Activated T-helper 1 cell treated with anti-CD3 and anti-CD28 coated beads, Interleukin-12 subunit alpha, Interleukin-12 subunit beta, Interleukin-2, Interleukin-4 antibody, amounts not matched to agents 30 ng/mL and 10 ng/mL and 1 ng/mL, durations not matched to agents 14 hours and 24 hours and 36 hours (primary cell): ENCODE results near the gene RNPS1. TPM values are rescaled to one million over a fixed set of nuclear protein-coding genes. Genes with fewer than 3 reads are reported as not detected.

Experiments
- DNase-seq: peaks from one replicate; pipeline ENCODE4 v3.0.0; 2021; ENCODE audit warnings: low spot score
- H3K27ac Mint-ChIP-seq: one replicate; pipeline ENCODE4 v1.8.0; 2021; ENCODE audit warnings: mild to moderate bottlenecking, mixed read lengths
- H3K27me3 Mint-ChIP-seq: one replicate; pipeline ENCODE4 v1.8.0; 2022; ENCODE audit warnings: mild to moderate bottlenecking, moderate library complexity, mixed read lengths; ENCODE audit not compliant: insufficient read depth
- H3K36me3 Mint-ChIP-seq: one replicate; pipeline ENCODE4 v1.8.0; 2021; ENCODE audit warnings: low read depth, mixed read lengths
- H3K4me1 Mint-ChIP-seq: one replicate; pipeline ENCODE4 v1.8.0; 2021; ENCODE audit warnings: low read depth, mixed read lengths
- H3K4me3 Mint-ChIP-seq: one replicate; pipeline ENCODE4 v1.8.0; 2021; ENCODE audit warnings: mild to moderate bottlenecking, moderate library complexity, mixed read lengths
- H3K9me3 Mint-ChIP-seq: one replicate; pipeline ENCODE4 v1.8.0; 2021; ENCODE audit warnings: mixed read lengths
- intact Hi-C: fragments of 100-400 bp; cut with micrococcal nuclease; formaldehyde crosslinking; loops from one replicate; pipeline ENCODE4 v1.15.1; 2024
- total RNA-seq: library from RNA; stranded (reverse); gene quantifications from 2 replicates; pipeline ENCODE4 v1.2.3, GENCODE V29; 2022

RNPS1 gene
- total RNA-seq, 1 donor from 2014 or later: 398 TPM

GRCh38 chr16:2288726-2289125 is 20.8 kb upstream of the RNPS1 start:
- DNase-seq: no peak
- no peaks in the 10 kb centered on the region for H3K4me1 Mint-ChIP-seq
- intact Hi-C loops: no loop called here
- H3K27ac Mint-ChIP-seq: no peak overlapping the region
- no peaks in the 10 kb centered on the region for H3K27me3 Mint-ChIP-seq
- no peak overlapping the region for H3K4me3 Mint-ChIP-seq
- no peaks in the 10 kb centered on the region for H3K36me3 Mint-ChIP-seq
- no peaks in the 10 kb centered on the region for H3K9me3 Mint-ChIP-seq

- H3K9me3 Mint-ChIP-seq: no peaks in the 10 kb centered on the region
- no peak overlapping the region for H3K4me3 Mint-ChIP-seq
- peaks cover 2% of the 10 kb centered on the region for H3K36me3 Mint-ChIP-seq
- DNase-seq: no peak
- H3K4me1 Mint-ChIP-seq: no peaks in the 10 kb centered on the region
- intact Hi-C loops: no loop called here
- H3K27me3 Mint-ChIP-seq: no peaks in the 10 kb centered on the region
- no peak overlapping the region for H3K27ac Mint-ChIP-seq
Measured at GRCh38 chr16:2287916-2288547, 20.1 kb upstream of the RNPS1 start.

GRCh38 chr16:2286550-2286949 is 18.6 kb upstream of the RNPS1 start:
- Mint-ChIP-seq H3K27ac (no peak overlapping the region), H3K27me3 (no peaks in the 10 kb centered on the region), H3K4me1 (no peaks in the 10 kb centered on the region), H3K36me3 (peaks cover 2% of the 10 kb centered on the region), H3K9me3 (no peaks in the 10 kb centered on the region), H3K4me3 (no peak overlapping the region)
- no peak for DNase-seq
- intact Hi-C loops: no loop called here

- no peaks in the 10 kb centered on the region for H3K27me3 Mint-ChIP-seq
- no peak for DNase-seq
- no peak overlapping the region for H3K27ac Mint-ChIP-seq
- H3K9me3 Mint-ChIP-seq: no peaks in the 10 kb centered on the region
- H3K4me3 Mint-ChIP-seq: no peak overlapping the region
- H3K4me1 Mint-ChIP-seq: no peaks in the 10 kb centered on the region
- peaks cover 2% of the 10 kb centered on the region for H3K36me3 Mint-ChIP-seq
- intact Hi-C loops: no loop called here
Measured at GRCh38 chr16:2285731-2286191, 17.8 kb upstream of the RNPS1 start.

- Mint-ChIP-seq H3K4me3 (no peak overlapping the region), H3K9me3 (no peaks in the 10 kb centered on the region), H3K4me1 (no peaks in the 10 kb centered on the region), H3K27me3 (no peaks in the 10 kb centered on the region), H3K36me3 (peaks cover 2% of the 10 kb centered on the region), H3K27ac (no peak overlapping the region)
- no peak for DNase-seq
- intact Hi-C loops: no loop called here
Measured at GRCh38 chr16:2284797-2285576, 17.1 kb upstream of the RNPS1 start.

GRCh38 chr16:2284001-2284770 is 16.3 kb upstream of the RNPS1 start:
- Mint-ChIP-seq H3K4me1 (no peaks in the 10 kb centered on the region), H3K27me3 (no peaks in the 10 kb centered on the region), H3K27ac (no peak overlapping the region), H3K4me3 (no peak overlapping the region), H3K36me3 (peaks cover 2% of the 10 kb centered on the region), H3K9me3 (no peaks in the 10 kb centered on the region)
- DNase-seq: no peak
- intact Hi-C loops: no loop called here

- H3K4me1 Mint-ChIP-seq: no peaks in the 10 kb centered on the region
- H3K9me3 Mint-ChIP-seq: no peaks in the 10 kb centered on the region
- no peak overlapping the region for H3K4me3 Mint-ChIP-seq
- H3K27ac Mint-ChIP-seq: no peak overlapping the region
- H3K36me3 Mint-ChIP-seq: peaks cover 2% of the 10 kb centered on the region
- DNase-seq: no peak
- no peaks in the 10 kb centered on the region for H3K27me3 Mint-ChIP-seq
- intact Hi-C loops: no loop called here
Measured at GRCh38 chr16:2282866-2283555, 15.1 kb upstream of the RNPS1 start.

- Mint-ChIP-seq H3K36me3 (peaks cover 2% of the 10 kb centered on the region), H3K9me3 (no peaks in the 10 kb centered on the region), H3K4me3 (no peak overlapping the region), H3K27ac (no peak overlapping the region), H3K27me3 (no peaks in the 10 kb centered on the region), H3K4me1 (no peaks in the 10 kb centered on the region)
- intact Hi-C loops: no loop called here
- DNase-seq: no peak
Measured at GRCh38 chr16:2282262-2282661, 14.3 kb upstream of the RNPS1 start.

- Mint-ChIP-seq H3K36me3 (peaks cover 2% of the 10 kb centered on the region), H3K27ac (no peak overlapping the region), H3K4me1 (no peaks in the 10 kb centered on the region), H3K4me3 (no peak overlapping the region), H3K27me3 (no peaks in the 10 kb centered on the region), H3K9me3 (no peaks in the 10 kb centered on the region)
- intact Hi-C loops: no loop called here
- DNase-seq: no peak
Measured at GRCh38 chr16:2280981-2281542, 13.1 kb upstream of the RNPS1 start.

GRCh38 chr16:2280461-2280860 is 12.5 kb upstream of the RNPS1 start:
- Mint-ChIP-seq H3K27me3 (no peaks in the 10 kb centered on the region), H3K4me3 (no peak overlapping the region), H3K4me1 (no peaks in the 10 kb centered on the region), H3K27ac (no peak overlapping the region), H3K36me3 (peaks cover 2% of the 10 kb centered on the region), H3K9me3 (no peaks in the 10 kb centered on the region)
- intact Hi-C loops: no loop called here
- DNase-seq: no peak

- Mint-ChIP-seq H3K9me3 (no peaks in the 10 kb centered on the region), H3K4me3 (no peak overlapping the region), H3K36me3 (peaks cover 2% of the 10 kb centered on the region), H3K27me3 (no peaks in the 10 kb centered on the region), H3K4me1 (no peaks in the 10 kb centered on the region), H3K27ac (no peak overlapping the region)
- intact Hi-C loops: no loop called here
- no peak for DNase-seq
Measured at GRCh38 chr16:2278956-2279800, 11.3 kb upstream of the RNPS1 start.

GRCh38 chr16:2278272-2278608 is 10.3 kb upstream of the RNPS1 start:
- intact Hi-C loops: no loop called here
- Mint-ChIP-seq H3K4me1 (no peaks in the 10 kb centered on the region), H3K27me3 (no peaks in the 10 kb centered on the region), H3K36me3 (no peaks in the 10 kb centered on the region), H3K9me3 (no peaks in the 10 kb centered on the region), H3K4me3 (no peak overlapping the region), H3K27ac (no peak overlapping the region)
- no peak for DNase-seq
